Heart left ventricle (tissue), 16 donors: Measurements from ENCODE around the gene ANO2. TPM values are rescaled to one million over a fixed set of nuclear protein-coding genes. Genes with fewer than 3 reads are reported as not detected.

Source experiments
- ATAC-seq, 4 donors: fragments of 200-7000 bp; cut with Tn5 transposase; one replicate each; pipeline ENCODE4 v1.9.1; 2020 to 2022; ENCODE audit warnings: moderate library complexity in 4 of 4, mild to moderate bottlenecking in 3 of 4, moderate number of reproducible peaks in 1 of 4
- DNase-seq, 5 donors: peaks; one replicate each; pipeline ENCODE4 v3.0.0-alpha.2; 2020
- H3K27ac ChIP-seq, 12 donors: fragments of 200-600 bp; sonication (generic) in 4 of 12; one replicate each; pipeline versions ENCODE4 v1.5.0 to v1.8.0; 2016 to 2022; ENCODE audit warnings: mild to moderate bottlenecking in 2 of 12
- H3K27me3 ChIP-seq, 9 donors: fragments of 200-600 bp; sonication (generic) in 2 of 9; one replicate each; pipeline versions ENCODE4 v1.5.1 to v1.8.0; 2016 to 2022; ENCODE audit warnings: mild to moderate bottlenecking in 3 of 9
- H3K36me3 ChIP-seq, 9 donors: fragments of 200-600 bp; sonication (generic) in 2 of 9; one replicate each; pipeline versions ENCODE4 v1.5.0 to v1.8.0; 2018 to 2022; ENCODE audit warnings: mild to moderate bottlenecking in 2 of 9
- H3K4me1 ChIP-seq, 12 donors: fragments of 200-600 bp; sonication (generic) in 4 of 12; one replicate each; pipeline versions ENCODE4 v1.5.0 to v1.8.0; 2016 to 2022; ENCODE audit warnings: mild to moderate bottlenecking in 3 of 12
- H3K4me3 ChIP-seq, 12 donors: fragments of 200-600 bp; sonication (generic) in 4 of 12; one replicate each; pipeline versions ENCODE4 v1.5.0 to v1.8.0; 2017 to 2022; ENCODE audit warnings: mild to moderate bottlenecking in 9 of 12, moderate library complexity in 4 of 12
- H3K9me3 ChIP-seq, 12 donors: fragments of 200-600 bp; sonication (generic) in 4 of 12; one replicate each; pipeline versions ENCODE4 v1.5.0 to v1.8.0; 2016 to 2022; ENCODE audit warnings: mild to moderate bottlenecking in 1 of 12
- POLR2A ChIP-seq, 2 donors: fragments of 450-650 bp; IDR thresholded peaks; one replicate each; pipeline ENCODE4 v1.6.1; 2017; ENCODE audit warnings: antibody characterized with exemption in 2 of 2, mild to moderate bottlenecking in 2 of 2, moderate library complexity in 2 of 2
- WGBS, 4 donors: extraction: QIAGEN DNeasy Blood & Tissue Kit in 2 of 4; methylation state at CpG; one replicate each; pipeline versions ENCODE4 v1.1.5 to v1.1.7; 2013 to 2018; 5-methylcytosine and 5-hydroxymethylcytosine counted together
- intact Hi-C, 10 donors: fragments of 100-400 bp; cut with DNase I; formaldehyde crosslinking; loops; one replicate each; pipeline versions ENCODE4 v1.11.1 to v1.14.2; 2022
- polyA plus RNA-seq, 2 donors: library from polyadenylated mRNA; stranded (reverse); fragments of 200-250 nt; gene quantifications; one replicate each; pipeline ENCODE4 v1.2.3, GENCODE V29; 2013
- total RNA-seq, 9 donors: library from RNA; depleted of rRNA in 2 of 9; stranded (reverse); fragments of >200 nt in 2 of 9; fragmentation: NEBNext Ultra II Directional in 3 of 9; extraction: Animal tissue kit (Norgen Biotek cat#: 25700) in 3 of 9; gene quantifications; one replicate each; pipeline versions ENCODE4 v1.1.0 to v1.2.4, GENCODE V29; 2016 to 2023
- TF ChIP-seq, protein P1 (sequence below), 12 donors: fragments of 200-600 bp; sonication (generic) in 4 of 12; IDR thresholded peaks; one replicate each; pipeline versions ENCODE4 v1.5.0 to v1.8.0; 2018 to 2022; ENCODE audit warnings: antibody characterized with exemption in 12 of 12, mild to moderate bottlenecking in 5 of 12
- donor health status: ischemic (EF 13 %, LVEDD 7.1; RV severe dilation, severe dysfunction).
- donor health status: healthy with polysubstance abuse.
- donor health status: DM: no; HTN: yes; CAD: no.
- donor health status: DM: no; HTN: no; CAD: no.
- donor health status: ischemic (EF 25% LVEDD 6.9; RV normal size, moderate dysfunction).
- donor health status: ischemic (EF 25% LVEDD 5.7; RV mildly dilated, moderate dysfunction).
- donor health status: healthy.
- donor health status: DM: yes; HTN: yes; CAD: no.
- donor health status: ischemic (EF 35%, LVEDD 5.7; RV mildly dilated, moderate dysfunction).
- donor health status: nonischemic (EF 11% LVEDD 7.7; RV severe dilation, severe dysfunction).
- donor health status: DM: yes; HTN: yes; CAD: no.
- donor health status: PGD.
- donor health status: ischemic (EF 29% LVEDD 5.4; RV normal size, mild dysfunction).
- donor health status: nonischemic (EF 23%, LVEDD 6.1; RV moderate dilation, normal function).

Gene ANO2
- total and polyA plus RNA-seq, 11 donors = 3.4 to 19.4 (median 9.4) TPM

DNA sequence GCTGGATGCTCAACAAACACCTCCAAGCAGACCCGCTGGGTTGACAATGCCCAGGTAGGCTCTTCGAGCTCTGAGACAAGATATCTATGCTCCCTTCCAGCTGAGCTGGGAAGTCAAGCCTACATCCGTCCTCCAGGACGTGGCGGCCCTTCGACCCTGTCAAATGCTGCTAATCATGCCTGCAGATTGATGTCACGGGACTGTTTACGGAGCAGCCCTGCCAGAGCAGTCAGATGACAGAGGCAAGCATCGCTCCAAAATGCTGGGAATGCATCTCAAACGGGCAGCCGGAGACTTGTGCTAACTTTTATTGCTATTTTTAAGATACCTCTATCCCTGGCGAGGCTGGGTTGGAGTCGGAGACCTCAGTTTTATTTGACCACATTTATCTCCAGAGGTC lies 373.9 kb downstream of the ANO2 start:
- Histone ChIP-seq H3K4me3 (no peak overlapping the region), H3K27ac (peak overlapping the region in 1 of 12 donors; percentile 19), H3K27me3 (peaks cover 0 to 7% (median 0%) of the 10 kb centered on the region in 9 donors), H3K36me3 (no peaks in the 10 kb centered on the region), H3K9me3 (no peaks in the 10 kb centered on the region), H3K4me1 (peaks cover 0 to 24% (median 6%) of the 10 kb centered on the region in 12 donors)
- WGBS, 4 donors = 36 to 41% (median 39%) methylated on average over 11 to 13 of the region's 13 CpGs
- TF ChIP-seq, protein P1, sequence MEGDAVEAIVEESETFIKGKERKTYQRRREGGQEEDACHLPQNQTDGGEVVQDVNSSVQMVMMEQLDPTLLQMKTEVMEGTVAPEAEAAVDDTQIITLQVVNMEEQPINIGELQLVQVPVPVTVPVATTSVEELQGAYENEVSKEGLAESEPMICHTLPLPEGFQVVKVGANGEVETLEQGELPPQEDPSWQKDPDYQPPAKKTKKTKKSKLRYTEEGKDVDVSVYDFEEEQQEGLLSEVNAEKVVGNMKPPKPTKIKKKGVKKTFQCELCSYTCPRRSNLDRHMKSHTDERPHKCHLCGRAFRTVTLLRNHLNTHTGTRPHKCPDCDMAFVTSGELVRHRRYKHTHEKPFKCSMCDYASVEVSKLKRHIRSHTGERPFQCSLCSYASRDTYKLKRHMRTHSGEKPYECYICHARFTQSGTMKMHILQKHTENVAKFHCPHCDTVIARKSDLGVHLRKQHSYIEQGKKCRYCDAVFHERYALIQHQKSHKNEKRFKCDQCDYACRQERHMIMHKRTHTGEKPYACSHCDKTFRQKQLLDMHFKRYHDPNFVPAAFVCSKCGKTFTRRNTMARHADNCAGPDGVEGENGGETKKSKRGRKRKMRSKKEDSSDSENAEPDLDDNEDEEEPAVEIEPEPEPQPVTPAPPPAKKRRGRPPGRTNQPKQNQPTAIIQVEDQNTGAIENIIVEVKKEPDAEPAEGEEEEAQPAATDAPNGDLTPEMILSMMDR (IDR thresholded peaks at IDR 0.05) = no peak
- TF ChIP-seq POLR2A (IDR thresholded peaks at IDR 0.05) = no peak
- ATAC-seq = peak in 1 of 4 donors; percentile 63
- intact Hi-C loops = no loop called here
- DNase-seq = peak in 1 of 5 donors; percentile 37

DNA sequence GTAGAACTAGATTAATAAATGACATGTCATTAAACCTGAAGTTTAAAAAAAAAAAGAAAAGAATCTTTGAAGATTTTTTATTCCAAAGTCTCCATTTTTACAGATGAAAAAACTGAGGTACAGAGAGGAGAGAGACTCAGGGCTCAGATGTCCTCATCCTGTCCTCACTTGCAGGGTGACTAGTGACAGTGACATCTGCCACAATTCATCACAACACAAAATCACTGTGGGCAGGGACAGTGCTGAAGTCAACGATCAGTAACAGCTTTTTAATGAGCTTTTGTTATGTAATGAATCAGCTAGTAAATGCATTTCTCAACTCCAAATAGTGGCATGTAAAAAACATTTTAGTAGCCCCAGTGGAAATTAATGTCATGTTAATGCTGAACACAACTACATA lies 374.6 kb downstream of the ANO2 start:
- WGBS, 4 donors = 21 to 39% (median 38%) methylated on average over 1 of the region's 1 CpG
- Histone ChIP-seq H3K27me3 (peaks cover 0 to 7% (median 0%) of the 10 kb centered on the region in 9 donors), H3K4me1 (peaks cover 0 to 22% (median 2%) of the 10 kb centered on the region in 12 donors), H3K9me3 (no peaks in the 10 kb centered on the region), H3K4me3 (no peak overlapping the region), H3K27ac (no peak overlapping the region), H3K36me3 (no peaks in the 10 kb centered on the region)
- TF ChIP-seq POLR2A (IDR thresholded peaks at IDR 0.05) = no peak
- TF ChIP-seq, protein P1 (IDR thresholded peaks at IDR 0.05) = no peak
- ATAC-seq (no peak), DNase-seq (no peak)
- intact Hi-C loops = no loop called here

DNA sequence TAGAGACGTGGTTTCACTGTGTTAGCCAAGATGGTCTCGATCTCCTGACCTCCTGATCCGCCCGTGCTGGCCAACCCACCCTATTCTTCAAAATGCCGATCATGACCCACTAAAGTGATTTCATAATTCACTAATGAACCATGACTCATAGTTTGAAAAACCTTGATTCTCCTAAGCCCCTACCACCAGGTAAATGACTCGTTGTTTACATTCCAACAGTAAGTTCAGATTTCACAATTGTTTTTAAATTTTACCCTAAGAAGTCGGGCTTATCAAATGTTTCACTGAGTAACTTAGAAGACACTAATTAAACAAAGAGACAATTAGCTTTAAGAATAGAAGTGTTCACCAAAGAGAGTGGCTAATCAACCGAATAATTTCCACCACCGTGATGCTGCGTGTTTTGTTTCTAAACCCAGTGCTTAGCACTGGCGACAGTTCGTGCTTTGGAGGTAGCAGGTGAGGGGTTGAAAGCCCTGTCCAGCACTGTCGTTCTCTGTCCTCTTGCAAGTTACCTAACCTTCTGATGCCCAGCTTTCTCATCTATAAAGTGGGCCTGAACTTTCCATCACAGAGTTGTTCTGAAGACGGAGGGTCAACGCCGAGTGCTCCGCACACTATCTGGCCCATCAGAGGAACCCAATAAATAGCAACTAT lies 376.6 kb downstream of the ANO2 start:
- 84 to 93% (median 88%) methylated on average over 17 of the region's 17 CpGs for WGBS, 4 donors
- Histone ChIP-seq H3K4me1 (peaks cover 0 to 22% (median 2%) of the 10 kb centered on the region in 12 donors), H3K36me3 (no peaks in the 10 kb centered on the region), H3K27me3 (peaks cover 0 to 7% (median 0%) of the 10 kb centered on the region in 9 donors), H3K27ac (no peak overlapping the region), H3K4me3 (no peak overlapping the region), H3K9me3 (no peaks in the 10 kb centered on the region)
- TF ChIP-seq, protein P1 (IDR thresholded peaks at IDR 0.05) = no peak
- TF ChIP-seq POLR2A (IDR thresholded peaks at IDR 0.05) = no peak
- ATAC-seq (no peak), DNase-seq (no peak)
- intact Hi-C loops = loop anchor here in 1 of 10 donors (5.0 kb wide), 1 partner anchor 61 kb away; no protein-coding TSS in a partner anchor

DNA sequence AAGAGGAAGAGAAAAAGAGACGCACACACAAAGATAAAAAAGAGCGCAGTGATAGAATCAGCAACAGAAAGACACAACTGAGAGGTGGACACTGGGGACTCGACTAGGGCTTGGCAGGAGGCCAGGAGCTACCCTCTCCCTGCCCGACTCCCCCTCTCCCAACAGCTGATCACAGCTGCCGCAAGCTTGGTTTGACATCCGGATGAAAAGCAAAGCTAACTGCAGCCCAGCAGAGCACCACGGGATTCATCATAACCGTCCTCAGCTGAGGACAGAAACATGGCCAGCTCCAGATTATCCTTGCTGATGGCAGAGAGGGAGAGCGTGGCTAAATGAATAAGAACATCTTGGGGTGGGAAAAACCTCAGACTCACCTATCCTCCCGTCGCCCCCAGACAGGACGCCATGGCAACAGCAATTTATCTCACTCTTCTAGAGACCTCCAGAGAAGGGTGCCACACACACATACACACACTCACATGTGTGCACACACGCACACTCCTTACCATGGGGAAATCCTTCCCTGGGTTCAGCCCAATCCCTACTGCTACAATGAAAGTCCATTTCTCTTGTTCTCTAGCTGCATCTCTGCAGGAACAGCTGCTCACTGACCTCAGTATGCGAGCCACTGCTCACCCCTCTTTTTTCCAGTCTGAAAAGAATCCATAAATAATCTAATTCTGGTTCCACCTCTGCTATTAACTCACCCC lies 377.9 kb downstream of the ANO2 start:
- DNase-seq (peak; percentile 64 to 82 (median 77)), ATAC-seq (peak; percentile 25 to 80 (median 64))

More for the DNA sequence above, 377.9 kb downstream of the ANO2 start:
- Histone ChIP-seq H3K27ac (no peak overlapping the region), H3K36me3 (peaks cover 0 to 3% (median 0%) of the 10 kb centered on the region in 9 donors), H3K27me3 (peaks cover 0 to 7% (median 0%) of the 10 kb centered on the region in 9 donors), H3K4me1 (peaks cover 0 to 22% (median 2%) of the 10 kb centered on the region in 12 donors), H3K9me3 (no peaks in the 10 kb centered on the region), H3K4me3 (no peak overlapping the region)
- intact Hi-C loops = loop anchor here in 1 of 10 donors (5.0 kb wide), 1 partner anchor 60 kb away; no protein-coding TSS in a partner anchor
- WGBS, 4 donors = 36 to 44% (median 42%) methylated on average over 14 of the region's 14 CpGs
- TF ChIP-seq POLR2A (IDR thresholded peaks at IDR 0.05) = no peak
- TF ChIP-seq, protein P1 (IDR thresholded peaks at IDR 0.05) = no peak
